DMS153 treated with DMSO at 0.1 percent for 48 hours (cell line): ENCODE data around the gene TRAPPC2.
"Not testable (repeated sequence)": the region's sequence is repeated elsewhere in the genome, so short reads cannot be mapped to it uniquely, and the experiment has no call there.

ENCODE experiments used
- DNase-seq: peaks from one replicate; lab custom pipeline; 2025; ENCODE audit not compliant: unreplicated experiment; lab: John Stamatoyannopoulos, UW

Gene TRAPPC2

GRCh38 chrX:13670197-13670596 is 64.2 kb downstream of the TRAPPC2 start:
- no peak for DNase-seq

DNA sequence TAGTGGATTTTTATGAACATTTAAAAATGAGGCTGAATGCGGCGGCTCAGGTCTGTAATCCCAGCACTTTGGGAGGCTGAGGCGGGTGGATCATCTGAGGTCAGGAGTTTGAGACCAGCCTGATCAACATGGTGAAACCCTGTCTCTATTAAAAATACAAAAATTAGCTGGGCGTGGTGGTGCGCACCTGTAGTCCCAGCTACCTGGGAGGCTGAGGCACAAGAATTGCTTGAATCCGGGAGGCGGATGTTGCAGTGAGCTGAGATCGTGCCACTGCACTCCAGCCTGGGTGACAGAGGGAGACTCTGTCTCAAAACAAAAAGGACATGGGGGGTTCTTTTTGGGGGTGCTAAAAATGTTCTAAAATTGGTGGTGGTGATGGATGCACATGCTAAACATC is 64.7 kb downstream of the TRAPPC2 start:
- not testable (repeated sequence) for DNase-seq

- peak; percentile 6 for DNase-seq
These were observed 65.1 kb downstream of the TRAPPC2 start for GRCh38 chrX:13669246-13669737.

GRCh38 chrX:13667919-13668318 is 66.5 kb downstream of the TRAPPC2 start:
- DNase-seq, result no peak

- DNase-seq, result no peak
These were observed 67.6 kb downstream of the TRAPPC2 start for GRCh38 chrX:13666836-13667235.

- DNase-seq, result no peak
These were observed 70.4 kb downstream of the TRAPPC2 start for GRCh38 chrX:13664020-13664419.

DNA sequence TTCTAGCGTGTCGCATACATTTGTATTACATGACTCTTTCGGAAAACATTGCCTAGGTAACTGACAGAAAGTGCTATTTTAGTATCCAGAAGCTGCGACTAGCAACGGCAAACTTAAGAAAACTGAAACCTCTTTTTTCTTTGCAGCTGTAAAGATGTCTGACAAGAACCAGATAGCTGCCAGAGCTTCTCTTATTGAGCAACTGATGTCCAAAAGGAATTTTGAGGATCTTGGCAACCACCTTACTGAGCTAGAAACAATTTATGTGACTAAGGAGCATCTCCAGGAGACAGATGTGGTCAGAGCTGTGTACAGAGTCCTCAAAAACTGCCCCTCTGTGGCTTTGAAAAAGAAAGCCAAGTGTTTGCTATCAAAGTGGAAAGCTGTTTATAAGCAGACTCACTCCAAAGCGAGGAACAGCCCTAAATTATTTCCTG is 72.0 kb downstream of the TRAPPC2 start:
- no peak for DNase-seq
